Fibroblast of lung (primary cell): ENCODE measurements around the gene OR2AG2.

ENCODE experiments used
- EZH2 ChIP-seq: IDR thresholded peaks from 2 replicates; pipeline ENCODE4 v1.5.1; 2012; ENCODE audit warnings: low read length, control low read depth, mild to moderate bottlenecking; ENCODE audit errors: missing control alignments
- TF ChIP-seq, protein P1 (sequence below), 2 donors: IDR thresholded peaks in 1 of 2; conservative IDR thresholded peaks in 1 of 2; 1 replicate in 1 of 2; 2 replicates in 1 of 2; pipeline ENCODE4 v1.5.1; 2011 to 2012; ENCODE audit warnings: low read length in 2 of 2, control low read depth in 1 of 2, inconsistent platforms in 1 of 2, low read depth in 1 of 2, mild to moderate bottlenecking in 1 of 2

GRCh38 chr11:6780829-6781228 lies 9.1 kb upstream of the OR2AG2 start:
- TF ChIP-seq, protein P1, sequence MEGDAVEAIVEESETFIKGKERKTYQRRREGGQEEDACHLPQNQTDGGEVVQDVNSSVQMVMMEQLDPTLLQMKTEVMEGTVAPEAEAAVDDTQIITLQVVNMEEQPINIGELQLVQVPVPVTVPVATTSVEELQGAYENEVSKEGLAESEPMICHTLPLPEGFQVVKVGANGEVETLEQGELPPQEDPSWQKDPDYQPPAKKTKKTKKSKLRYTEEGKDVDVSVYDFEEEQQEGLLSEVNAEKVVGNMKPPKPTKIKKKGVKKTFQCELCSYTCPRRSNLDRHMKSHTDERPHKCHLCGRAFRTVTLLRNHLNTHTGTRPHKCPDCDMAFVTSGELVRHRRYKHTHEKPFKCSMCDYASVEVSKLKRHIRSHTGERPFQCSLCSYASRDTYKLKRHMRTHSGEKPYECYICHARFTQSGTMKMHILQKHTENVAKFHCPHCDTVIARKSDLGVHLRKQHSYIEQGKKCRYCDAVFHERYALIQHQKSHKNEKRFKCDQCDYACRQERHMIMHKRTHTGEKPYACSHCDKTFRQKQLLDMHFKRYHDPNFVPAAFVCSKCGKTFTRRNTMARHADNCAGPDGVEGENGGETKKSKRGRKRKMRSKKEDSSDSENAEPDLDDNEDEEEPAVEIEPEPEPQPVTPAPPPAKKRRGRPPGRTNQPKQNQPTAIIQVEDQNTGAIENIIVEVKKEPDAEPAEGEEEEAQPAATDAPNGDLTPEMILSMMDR (conservative IDR thresholded peaks at IDR 0.05 in 1 of 2, IDR thresholded peaks at IDR 0.05 in 1 of 2; ENCODE audit: low read depth in 1 of 2, low read length in 2 of 2) = no peak
- no peak for TF ChIP-seq EZH2
